ENCODE measurements around the gene PTPRB.

DNA sequence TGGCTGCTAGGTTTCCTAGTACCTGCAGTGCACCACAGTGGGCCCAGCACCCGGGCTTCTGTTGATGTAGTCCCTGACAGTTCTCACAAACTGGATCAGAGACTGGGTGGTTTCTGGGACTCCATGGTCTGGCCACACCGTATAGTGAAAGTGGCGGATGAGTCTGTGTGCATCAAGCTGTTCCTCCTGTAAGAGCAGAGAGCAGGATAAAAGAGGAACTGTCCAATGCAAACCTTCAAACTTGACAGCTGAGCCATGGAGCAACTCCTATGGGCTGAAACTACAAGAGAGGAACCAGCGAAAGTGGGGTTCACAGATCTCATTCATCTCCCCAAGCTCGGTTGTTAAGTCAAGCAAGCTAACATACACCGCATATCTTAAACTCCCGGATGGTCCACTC lies 102.8 kb downstream of the PTPRB start:
- no peak for TF ChIP-seq EZH2 (IDR thresholded peaks at IDR 0.05; ENCODE audit: borderline replicate concordance, insufficient read depth, low read depth, low read length, poor library complexity, severe bottlenecking)
- TF ChIP-seq, protein P1, sequence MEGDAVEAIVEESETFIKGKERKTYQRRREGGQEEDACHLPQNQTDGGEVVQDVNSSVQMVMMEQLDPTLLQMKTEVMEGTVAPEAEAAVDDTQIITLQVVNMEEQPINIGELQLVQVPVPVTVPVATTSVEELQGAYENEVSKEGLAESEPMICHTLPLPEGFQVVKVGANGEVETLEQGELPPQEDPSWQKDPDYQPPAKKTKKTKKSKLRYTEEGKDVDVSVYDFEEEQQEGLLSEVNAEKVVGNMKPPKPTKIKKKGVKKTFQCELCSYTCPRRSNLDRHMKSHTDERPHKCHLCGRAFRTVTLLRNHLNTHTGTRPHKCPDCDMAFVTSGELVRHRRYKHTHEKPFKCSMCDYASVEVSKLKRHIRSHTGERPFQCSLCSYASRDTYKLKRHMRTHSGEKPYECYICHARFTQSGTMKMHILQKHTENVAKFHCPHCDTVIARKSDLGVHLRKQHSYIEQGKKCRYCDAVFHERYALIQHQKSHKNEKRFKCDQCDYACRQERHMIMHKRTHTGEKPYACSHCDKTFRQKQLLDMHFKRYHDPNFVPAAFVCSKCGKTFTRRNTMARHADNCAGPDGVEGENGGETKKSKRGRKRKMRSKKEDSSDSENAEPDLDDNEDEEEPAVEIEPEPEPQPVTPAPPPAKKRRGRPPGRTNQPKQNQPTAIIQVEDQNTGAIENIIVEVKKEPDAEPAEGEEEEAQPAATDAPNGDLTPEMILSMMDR (IDR thresholded peaks at IDR 0.05), result no peak
